Panc1 (cell line): Measurements from ENCODE around the gene LRRC30. TPM values are rescaled to one million over a fixed set of nuclear protein-coding genes. Genes with fewer than 3 reads are reported as not detected.

Experiments used
- ATAC-seq: fragments of 200-7000 bp; cut with Tn5 transposase; 2 replicates; pipeline ENCODE4 v1.9.1; 2020; ENCODE audit warnings: mild to moderate bottlenecking, moderate library complexity
- BruUV-seq: library from RNA; stranded (reverse); fragments of 400-500 nt; replicated peaks from 2 replicates; lab custom pipeline; 2021; lab: Mats Ljungman, UMichigan
- CTCF ChIA-PET: fragments of 300-600 bp; sonication (Branson Sonifier 250); formaldehyde crosslinking; loops from one replicate; lab custom pipeline; 2022; ENCODE audit warnings: antibody characterized with exemption; lab: Charles Lee
- POLR2A ChIA-PET: fragments of 300-600 bp; sonication (Branson Sonifier 250); formaldehyde crosslinking; loops from one replicate; lab custom pipeline; 2022; ENCODE audit warnings: antibody characterized with exemption; lab: Charles Lee
- DNase-seq: peaks from one replicate; pipeline ENCODE4 v3.0.0-alpha.2; 2010; ENCODE audit warnings: low read depth, low spot score
- H3K27ac ChIP-seq: 2 replicates; pipeline ENCODE4 v1.5.1; 2011; ENCODE audit warnings: mild to moderate bottlenecking, low read length, inconsistent platforms
- H3K27me3 ChIP-seq: fragments of 200-500 bp; sonication (Bioruptor generic); 2 replicates; pipeline ENCODE4 v1.6.0; 2014; ENCODE audit warnings: low read length, inconsistent platforms; ENCODE audit not compliant: control insufficient read depth, insufficient read depth
- H3K36me3 ChIP-seq: fragments of 200-500 bp; sonication (Bioruptor generic); 2 replicates; pipeline ENCODE4 v1.5.1; 2014; ENCODE audit warnings: inconsistent platforms, mild to moderate bottlenecking, low read length, moderate library complexity; ENCODE audit not compliant: control insufficient read depth, insufficient read depth
- H3K4me1 ChIP-seq: 2 replicates; pipeline ENCODE4 v1.5.1; 2011; ENCODE audit warnings: inconsistent platforms, mild to moderate bottlenecking, low read length, moderate library complexity; ENCODE audit not compliant: control insufficient read depth, insufficient read depth
- H3K4me3 ChIP-seq, 2 experiments: 2 replicates each; pipeline ENCODE4 v1.5.1; 2011 to 2012; ENCODE audit warnings: low read depth in 2 of 2, low read length in 2 of 2, mild to moderate bottlenecking in 2 of 2, inconsistent platforms in 1 of 2, moderate library complexity in 1 of 2
- H3K9me3 ChIP-seq: fragments of 200-500 bp; sonication (Bioruptor generic); 2 replicates; pipeline ENCODE4 v1.5.1; 2014; ENCODE audit warnings: low read depth, mild to moderate bottlenecking, inconsistent platforms, low read length, moderate library complexity; ENCODE audit not compliant: control insufficient read depth, insufficient read depth
- CTCF ChIP-seq: fragments of 450-650 bp; IDR thresholded peaks from 2 replicates; pipeline ENCODE4 v1.5.1; 2017; ENCODE audit warnings: mild to moderate bottlenecking
- POLR2AphosphoS5 ChIP-seq: IDR thresholded peaks from 2 replicates; pipeline ENCODE4 v1.6.1; 2012; ENCODE audit warnings: mild to moderate bottlenecking, low read depth, low read length, moderate library complexity
- REST ChIP-seq, 2 experiments: IDR thresholded peaks; 2 replicates each; pipeline ENCODE4 v1.6.1; 2011 to 2012; ENCODE audit warnings: low read depth in 2 of 2, control low read depth in 1 of 2, low read length in 1 of 2, mild to moderate bottlenecking in 1 of 2, moderate library complexity in 1 of 2; ENCODE audit not compliant: insufficient read depth in 1 of 2
- SIN3A ChIP-seq: IDR thresholded peaks from 2 replicates; pipeline ENCODE4 v1.6.1; 2012; ENCODE audit warnings: low read depth, mild to moderate bottlenecking, low read length, moderate library complexity, borderline replicate concordance; ENCODE audit not compliant: insufficient read depth
- TCF7L2 ChIP-seq: IDR thresholded peaks from 2 replicates; pipeline ENCODE4 v1.6.1; 2011; ENCODE audit warnings: mild to moderate bottlenecking, low read depth, low read length, inconsistent platforms
- in situ Hi-C: cut with HindIII; loops from 2 replicates; pipeline ENCODE4 v1.10.0; 2016; ENCODE audit warnings: low sequenced_read_pairs, low pct_unique_long_range_greater_than_20kb
- intact Hi-C: fragments of 100-400 bp; cut with micrococcal nuclease; formaldehyde crosslinking; loops from one replicate; pipeline ENCODE4 v1.10.0; 2022; ENCODE audit not compliant: unreplicated experiment
- total RNA-seq: library from RNA; stranded (reverse); gene quantifications from one replicate; pipeline ENCODE4 v1.2.1, GENCODE V29; 2021; ENCODE audit not compliant: unreplicated experiment

The LRRC30 gene
- total RNA-seq, 1 experiment from 2014 or later, result not detected

DNA sequence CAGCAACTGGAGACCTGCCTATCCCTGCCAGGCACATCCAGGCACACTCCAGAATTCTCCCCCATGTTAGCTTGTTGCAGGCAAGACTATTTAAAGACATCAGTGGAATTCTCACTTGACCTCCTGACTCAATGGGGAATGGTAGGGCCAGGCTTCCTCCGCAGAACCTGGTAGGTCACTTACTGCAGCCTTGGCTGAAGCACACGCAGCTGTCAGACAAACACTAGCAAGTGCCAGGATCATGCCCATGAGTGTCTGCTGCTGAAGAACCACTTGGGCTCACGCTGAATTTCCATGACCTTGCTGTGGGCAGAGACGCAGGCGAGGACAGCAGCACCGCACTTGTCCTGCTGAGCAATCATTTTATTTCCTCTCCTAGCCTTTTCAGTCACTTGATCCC is 3.2 kb downstream of the LRRC30 start:
- ATAC-seq, result no peak
- Histone ChIP-seq H3K27me3 (no peaks in the 10 kb centered on the region), H3K36me3 (no peaks in the 10 kb centered on the region), H3K27ac (no peak overlapping the region), H3K4me1 (no peaks in the 10 kb centered on the region), H3K9me3 (no peaks in the 10 kb centered on the region), H3K4me3 (no peak overlapping the region)
- TF ChIP-seq TCF7L2, result no peak
- no peak for TF ChIP-seq POLR2AphosphoS5
- no peak for TF ChIP-seq SIN3A
- no peak for TF ChIP-seq REST (IDR thresholded peaks at IDR 0.05; ENCODE audit: insufficient read depth in 1 of 2, low read depth in 2 of 2, low read length in 1 of 2)
- no peak for TF ChIP-seq CTCF
- intact Hi-C loops, result no loop called here
- in situ Hi-C loops, result no loop called here
- CTCF ChIA-PET, result no interaction called here
- DNase-seq, result no peak
- BruUV-seq, result no TSS peak
- POLR2A ChIA-PET, result no interaction called here

- intact Hi-C loops (no loop called here), in situ Hi-C loops (no loop called here)
- DNase-seq, result no peak
- ATAC-seq, result no peak
- ChIA-PET CTCF (no interaction called here), POLR2A (no interaction called here)
- no TSS peak for BruUV-seq
- Histone ChIP-seq H3K9me3 (no peaks in the 10 kb centered on the region), H3K4me3 (no peak overlapping the region), H3K27me3 (no peaks in the 10 kb centered on the region), H3K36me3 (no peaks in the 10 kb centered on the region), H3K27ac (no peak overlapping the region), H3K4me1 (no peaks in the 10 kb centered on the region)
- no peak for TF ChIP-seq REST (IDR thresholded peaks at IDR 0.05; ENCODE audit: insufficient read depth in 1 of 2, low read depth in 2 of 2, low read length in 1 of 2)
Observed at GRCh38 chr18:7234956-7235355, 4.1 kb downstream of the LRRC30 start.
